ENCODE measurements around the gene ASIC4. TPM values are rescaled to one million over a fixed set of nuclear protein-coding genes. Genes with fewer than 3 reads are reported as not detected.

Gene ASIC4
- total RNA-seq, 1 donor from 2014 or later: 0.55 TPM

DNA sequence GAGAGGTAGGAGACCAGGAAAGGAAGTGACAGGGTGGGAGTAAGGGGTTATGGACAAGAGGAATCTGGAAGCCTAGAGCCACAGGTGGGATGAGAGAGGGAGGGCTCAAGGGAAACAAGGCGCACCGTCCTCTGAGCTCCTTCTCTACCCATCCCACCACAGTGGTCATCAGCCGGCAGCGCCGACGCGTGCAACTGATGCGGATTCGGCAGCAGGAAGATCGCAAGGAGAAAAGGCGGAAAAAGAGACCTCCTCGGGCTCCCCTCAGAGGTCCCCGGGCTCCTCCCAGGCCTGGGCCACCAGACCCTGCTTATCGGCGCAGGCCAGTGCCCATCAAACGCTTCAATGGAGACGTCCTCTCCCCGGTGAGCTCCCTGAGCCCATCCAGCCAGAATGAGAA lies 34.7 kb downstream of the ASIC4 start:
- no peak overlapping the region for H3K4me3 ChIP-seq

DNA sequence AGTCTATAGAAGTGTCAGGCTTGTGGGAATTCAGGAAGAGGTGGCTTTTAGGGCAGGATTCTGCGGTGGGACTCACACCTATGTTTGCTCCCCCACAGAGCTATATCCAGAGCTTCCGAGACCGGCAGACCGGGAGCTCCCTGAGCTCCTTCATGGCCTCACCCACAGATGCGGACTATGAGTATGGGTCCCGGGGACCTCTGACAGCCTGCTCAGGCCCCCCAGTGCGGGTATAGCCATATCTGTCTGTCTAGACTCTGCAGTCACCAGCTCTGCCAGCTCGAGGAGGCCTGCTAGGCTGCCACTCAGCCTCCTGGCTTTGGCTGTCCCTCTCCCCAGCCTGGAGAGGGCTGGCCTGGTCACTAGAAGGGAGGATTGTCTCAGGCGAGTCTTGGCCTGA lies 35.3 kb downstream of the ASIC4 start:
- H3K27me3 ChIP-seq: peaks cover 23% of the 10 kb centered on the region
- ATAC-seq: no peak
- DNase-seq: no peak
- no peaks in the 10 kb centered on the region for H3K36me3 ChIP-seq
- TF ChIP-seq, protein P1, sequence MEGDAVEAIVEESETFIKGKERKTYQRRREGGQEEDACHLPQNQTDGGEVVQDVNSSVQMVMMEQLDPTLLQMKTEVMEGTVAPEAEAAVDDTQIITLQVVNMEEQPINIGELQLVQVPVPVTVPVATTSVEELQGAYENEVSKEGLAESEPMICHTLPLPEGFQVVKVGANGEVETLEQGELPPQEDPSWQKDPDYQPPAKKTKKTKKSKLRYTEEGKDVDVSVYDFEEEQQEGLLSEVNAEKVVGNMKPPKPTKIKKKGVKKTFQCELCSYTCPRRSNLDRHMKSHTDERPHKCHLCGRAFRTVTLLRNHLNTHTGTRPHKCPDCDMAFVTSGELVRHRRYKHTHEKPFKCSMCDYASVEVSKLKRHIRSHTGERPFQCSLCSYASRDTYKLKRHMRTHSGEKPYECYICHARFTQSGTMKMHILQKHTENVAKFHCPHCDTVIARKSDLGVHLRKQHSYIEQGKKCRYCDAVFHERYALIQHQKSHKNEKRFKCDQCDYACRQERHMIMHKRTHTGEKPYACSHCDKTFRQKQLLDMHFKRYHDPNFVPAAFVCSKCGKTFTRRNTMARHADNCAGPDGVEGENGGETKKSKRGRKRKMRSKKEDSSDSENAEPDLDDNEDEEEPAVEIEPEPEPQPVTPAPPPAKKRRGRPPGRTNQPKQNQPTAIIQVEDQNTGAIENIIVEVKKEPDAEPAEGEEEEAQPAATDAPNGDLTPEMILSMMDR (IDR thresholded peaks at IDR 0.05): no peak
- H3K9me3 ChIP-seq: no peaks in the 10 kb centered on the region
- H3K4me1 ChIP-seq: peaks cover 12% of the 10 kb centered on the region
- no peak overlapping the region for H3K4me3 ChIP-seq
- no peak overlapping the region for H3K27ac ChIP-seq
- intact Hi-C loops (cut with DNase I): no loop called here

More for the DNA sequence above, 34.7 kb downstream of the ASIC4 start:
- ATAC-seq: no peak
- Histone ChIP-seq H3K27ac (no peak overlapping the region), H3K27me3 (peaks cover 22% of the 10 kb centered on the region), H3K4me1 (peaks cover 19% of the 10 kb centered on the region), H3K36me3 (no peaks in the 10 kb centered on the region), H3K9me3 (no peaks in the 10 kb centered on the region)
- DNase-seq: no peak
- TF ChIP-seq, protein P1 (IDR thresholded peaks at IDR 0.05): no peak
- intact Hi-C loops (cut with DNase I): no loop called here

DNA sequence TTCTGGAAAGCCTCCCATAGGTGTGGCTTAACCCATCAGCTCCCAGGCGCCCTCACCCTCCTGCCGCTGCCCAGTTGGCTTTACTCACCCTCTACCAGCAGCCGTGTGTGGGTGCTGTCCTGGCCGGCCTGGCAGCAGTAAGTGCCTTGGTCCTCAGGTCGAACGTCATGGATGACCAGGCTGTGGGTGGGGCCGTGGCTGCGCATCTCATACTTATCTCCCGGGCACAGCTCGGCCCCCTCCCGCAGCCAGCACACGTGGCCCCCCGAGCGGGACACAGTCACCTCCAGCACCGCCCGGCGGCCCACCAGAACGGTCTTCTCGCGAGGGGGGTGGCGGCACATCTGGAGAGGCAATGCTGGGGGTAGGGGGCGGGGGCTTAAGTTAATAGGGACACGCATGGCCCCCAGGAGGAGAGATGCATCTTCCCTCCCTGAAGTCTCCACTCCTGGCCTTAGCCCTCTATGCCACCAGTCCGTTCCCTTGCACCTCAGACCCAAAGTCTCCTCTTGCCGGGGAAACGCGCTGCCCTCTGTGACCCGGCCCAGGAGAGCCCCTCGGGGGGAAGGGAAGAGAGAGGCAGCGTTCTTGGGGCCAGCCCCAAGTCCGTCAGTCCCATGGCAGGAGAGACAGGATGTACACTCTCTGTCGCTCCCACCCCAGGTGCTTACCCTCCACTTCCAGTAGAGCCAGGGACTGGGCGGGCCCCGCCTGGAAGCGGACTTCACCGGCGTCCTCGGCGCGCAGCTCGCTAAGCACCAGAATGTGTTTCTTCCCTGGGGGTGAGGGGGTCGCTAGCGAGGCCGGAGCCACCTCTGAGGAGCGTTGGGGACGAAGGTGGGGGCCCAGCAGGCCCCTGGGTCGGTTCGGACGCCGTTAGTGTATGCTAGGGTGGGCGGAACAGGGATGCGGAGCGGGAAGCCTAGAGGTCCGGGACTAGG lies 37.4 kb downstream of the ASIC4 start:
- peak; percentile 2 for ATAC-seq
- intact Hi-C loops (cut with DNase I): no loop called here
- Histone ChIP-seq H3K36me3 (no peaks in the 10 kb centered on the region), H3K4me3 (peak overlapping the region; percentile 69), H3K27ac (no peak overlapping the region), H3K27me3 (peaks cover 23% of the 10 kb centered on the region), H3K9me3 (no peaks in the 10 kb centered on the region), H3K4me1 (peaks cover 11% of the 10 kb centered on the region)
- DNase-seq: no peak
- TF ChIP-seq, protein P1 (IDR thresholded peaks at IDR 0.05): no peak

DNA sequence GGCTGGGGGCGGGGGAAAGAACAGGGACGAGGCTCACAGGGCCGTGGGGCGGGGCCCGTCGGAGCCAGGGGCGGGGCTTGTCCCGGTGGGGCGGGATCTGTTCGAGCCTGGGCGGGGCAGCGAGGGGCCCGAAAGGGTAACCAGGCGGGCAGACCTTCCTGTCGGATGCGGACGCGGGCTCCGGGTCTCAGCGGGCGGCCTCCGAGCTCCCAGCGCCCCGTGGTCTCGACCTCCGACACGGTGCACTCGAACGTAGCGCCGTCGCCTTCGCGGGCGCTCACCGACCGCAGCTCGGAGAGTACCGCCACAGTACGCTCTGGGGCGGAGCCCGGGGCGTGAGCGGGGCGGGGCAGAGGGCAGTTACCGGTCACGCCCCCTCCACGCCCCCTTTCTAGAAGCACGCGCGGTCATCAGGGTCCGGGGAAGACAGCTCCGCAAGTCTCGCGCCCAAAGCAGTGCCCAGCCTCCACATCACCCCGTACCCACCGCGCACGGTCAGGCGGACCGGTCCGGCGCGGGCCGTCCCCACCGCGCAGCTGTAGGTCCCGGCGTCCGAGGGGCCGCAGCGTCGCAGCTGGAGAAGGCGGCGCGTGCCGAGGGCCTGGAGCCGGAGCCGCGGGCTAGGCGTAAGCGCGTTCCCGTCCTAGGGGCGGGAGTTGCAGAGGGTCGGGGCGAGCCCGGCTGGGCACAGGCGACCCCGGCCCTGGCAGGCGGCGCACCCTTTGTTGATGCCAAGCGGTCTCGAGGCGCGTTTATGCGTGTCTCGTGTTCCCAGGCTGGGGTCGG lies 38.3 kb downstream of the ASIC4 start:
- peaks cover 11% of the 10 kb centered on the region for H3K4me1 ChIP-seq
- TF ChIP-seq, protein P1 (IDR thresholded peaks at IDR 0.05): no peak
- H3K4me3 ChIP-seq: peak overlapping the region; percentile 69
- ATAC-seq (peak; percentile 93), DNase-seq (peak; percentile 92)
- H3K27ac ChIP-seq: peak overlapping the region; percentile 42
- intact Hi-C loops (cut with DNase I): no loop called here
- H3K27me3 ChIP-seq: peaks cover 23% of the 10 kb centered on the region
- H3K9me3 ChIP-seq: no peaks in the 10 kb centered on the region
- no peaks in the 10 kb centered on the region for H3K36me3 ChIP-seq

DNA sequence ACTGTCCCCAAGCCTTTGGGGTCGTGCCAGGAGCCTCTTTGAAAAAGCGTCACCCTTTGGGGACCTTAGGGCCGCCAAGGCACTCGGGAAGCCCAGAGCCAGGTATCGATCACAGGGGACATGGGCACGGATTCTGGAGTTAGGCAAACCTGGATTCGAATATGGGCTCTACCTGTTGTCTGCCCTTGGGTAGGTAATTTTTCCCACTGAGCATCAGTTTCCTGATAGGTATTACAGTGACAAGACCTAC lies 38.8 kb downstream of the ASIC4 start:
- no peaks in the 10 kb centered on the region for H3K36me3 ChIP-seq
- no peaks in the 10 kb centered on the region for H3K9me3 ChIP-seq
- peaks cover 23% of the 10 kb centered on the region for H3K27me3 ChIP-seq
- peak overlapping the region; percentile 69 for H3K4me3 ChIP-seq
- TF ChIP-seq, protein P1 (IDR thresholded peaks at IDR 0.05): no peak
- no peak overlapping the region for H3K27ac ChIP-seq
- DNase-seq (no peak), ATAC-seq (no peak)
- intact Hi-C loops (cut with DNase I): no loop called here
- peaks cover 11% of the 10 kb centered on the region for H3K4me1 ChIP-seq

Measured in upper lobe of right lung (tissue), 1 donor.